GM12891 (cell line): ENCODE data around the gene TUT1.

Experiments used
- PAX5 ChIP-seq: IDR thresholded peaks from 2 replicates; pipeline ENCODE4 v1.6.1; 2011; ENCODE audit warnings: low read length, moderate library complexity, mild to moderate bottlenecking; ENCODE audit not compliant: insufficient read depth, severe bottlenecking
- POLR2A ChIP-seq: IDR thresholded peaks from 2 replicates; pipeline ENCODE4 v1.6.1; 2011; ENCODE audit warnings: low read depth, low read length, control low read depth
- POLR2AphosphoS5 ChIP-seq: IDR thresholded peaks from 2 replicates; pipeline ENCODE4 v1.6.1; 2011; ENCODE audit warnings: low read depth, low read length, control low read depth
- SPI1 ChIP-seq: IDR thresholded peaks from 2 replicates; pipeline ENCODE4 v1.6.1; 2011; ENCODE audit warnings: low read depth, low read length, control low read depth

- TF ChIP-seq PAX5 (no peak), POLR2A (no peak), SPI1 (no peak), POLR2AphosphoS5 (no peak; the same call in 1 of the 2 replicates)
These were observed 9.7 kb upstream of the TUT1 start for GRCh38 chr11:62601122-62601371.
